GM12878 (cell line): ENCODE measurements around the gene ZSCAN9. TPM values are rescaled to one million over a fixed set of nuclear protein-coding genes. Genes with fewer than 3 reads are reported as not detected.

Source experiments
- ATAC-seq: fragments of 200-7000 bp; cut with Tn5 transposase; 3 replicates; pipeline ENCODE4 v1.9.1; 2020; ENCODE audit warnings: mild to moderate bottlenecking, moderate library complexity
- BruUV-seq: library from RNA; stranded (reverse); fragments of 400-500 nt; replicated peaks from 2 replicates; lab custom pipeline; 2021; lab: Mats Ljungman, UMichigan
- CTCF ChIA-PET: fragments of 300-600 bp; sonication (Branson Sonifier 250); formaldehyde crosslinking; extraction: SDS; loops from one replicate; lab custom pipeline; 2021; ENCODE audit warnings: inconsistent platforms; lab: Yijun Ruan, JAX
- POLR2A ChIA-PET: fragments of 350-600 bp; formaldehyde crosslinking; extraction: SDS; loops from one replicate; lab custom pipeline; 2021; ENCODE audit warnings: inconsistent platforms; lab: Charles Lee
- RAD21 ChIA-PET: fragments of 300-600 bp; sonication (Branson Sonifier 250); formaldehyde crosslinking; loops from one replicate; lab custom pipeline; 2023; ENCODE audit warnings: antibody characterized with exemption; ENCODE audit not compliant: unreplicated experiment; lab: Charles Lee
- SMC1A ChIA-PET: fragments of 300-600 bp; sonication (Branson Sonifier 250); formaldehyde crosslinking; loops from one replicate; lab custom pipeline; 2023; ENCODE audit not compliant: unreplicated experiment, uncharacterized antibody; lab: Charles Lee
- DNase-seq: peaks from one replicate; pipeline ENCODE4 v3.0.0-alpha.2; 2011; ENCODE audit warnings: low read depth, low spot score
- FAIRE-seq: peaks from 3 replicates; lab custom pipeline; 2011; peaks lifted over from hg19 to GRCh38; lab: Jason Lieb, UNC
- H2AFZ ChIP-seq: 2 replicates; pipeline ENCODE4 v1.6.0; 2011; ENCODE audit warnings: low read depth, low read length, control low read depth; ENCODE audit not compliant: control insufficient read depth
- H3K27ac ChIP-seq: 2 replicates; pipeline ENCODE4 v1.5.1; 2011; ENCODE audit warnings: control low read depth; ENCODE audit not compliant: control insufficient read depth, insufficient read depth
- H3K27me3 ChIP-seq, 2 experiments: replicated peaks in 1 of 2; 2 replicates each; pipeline versions ENCODE4 v1.6.0 to v1.6.1; 2011; ENCODE audit warnings: low read length in 1 of 2; ENCODE audit not compliant: control insufficient read depth in 2 of 2, insufficient read depth in 2 of 2
- H3K36me3 ChIP-seq, 2 experiments: 2 replicates each; pipeline ENCODE4 v1.5.1; 2011; ENCODE audit warnings: low read length in 1 of 2; ENCODE audit not compliant: control insufficient read depth in 2 of 2, insufficient read depth in 2 of 2
- H3K4me1 ChIP-seq: 2 replicates; pipeline ENCODE4 v1.6.1; 2011; ENCODE audit warnings: mild to moderate bottlenecking, low read length, moderate library complexity, mixed read lengths; ENCODE audit not compliant: control insufficient read depth, insufficient read depth
- H3K4me2 ChIP-seq: 2 replicates; pipeline ENCODE4 v1.6.0; 2011; ENCODE audit warnings: control low read depth; ENCODE audit not compliant: control insufficient read depth, insufficient read depth
- H3K4me3 ChIP-seq: fragments of 200-600 bp; sonication (generic); 2 replicates; pipeline ENCODE4 v1.5.1; 2016
- H3K79me2 ChIP-seq: 2 replicates; pipeline ENCODE4 v1.6.0; 2011; ENCODE audit warnings: low read length; ENCODE audit not compliant: control insufficient read depth, insufficient read depth
- H3K9ac ChIP-seq: 2 replicates; pipeline ENCODE4 v1.8.0; 2011; ENCODE audit warnings: low read length, control low read depth, mixed read lengths; ENCODE audit not compliant: control insufficient read depth, insufficient read depth
- H3K9me3 ChIP-seq: replicated peaks from 3 replicates; pipeline ENCODE4 v1.5.1; 2011; ENCODE audit warnings: mild to moderate bottlenecking, low read length; ENCODE audit not compliant: control insufficient read depth, insufficient read depth
- H4K20me1 ChIP-seq: 2 replicates; pipeline ENCODE4 v1.6.0; 2011; ENCODE audit not compliant: control insufficient read depth, insufficient read depth
- CBX5 ChIP-seq: sonication (generic); IDR thresholded peaks from 2 replicates; pipeline ENCODE4 v1.6.1; 2016; ENCODE audit warnings: low read depth, moderate library complexity, mild to moderate bottlenecking, inconsistent platforms
- HSF1 ChIP-seq: fragments of 150-350 bp; IDR thresholded peaks from 2 replicates; pipeline ENCODE4 v1.6.1; 2014; ENCODE audit warnings: mild to moderate bottlenecking, low read depth, low read length
- MLLT1 ChIP-seq: fragments of 450-650 bp; IDR thresholded peaks from 2 replicates; pipeline ENCODE4 v1.6.1; 2016; ENCODE audit warnings: mild to moderate bottlenecking
- POLR2A ChIP-seq: IDR thresholded peaks from 2 replicates; pipeline ENCODE4 v1.6.1; 2011; ENCODE audit warnings: low read depth, mild to moderate bottlenecking, low read length
- POLR2AphosphoS5 ChIP-seq: IDR thresholded peaks from 2 replicates; pipeline ENCODE4 v1.6.1; 2011; ENCODE audit warnings: mild to moderate bottlenecking, low read length, inconsistent platforms
- POU2F2 ChIP-seq: IDR thresholded peaks from 3 replicates; pipeline ENCODE4 v1.6.1; 2011; ENCODE audit warnings: low read depth, mild to moderate bottlenecking, low read length, borderline replicate concordance
- TAF1 ChIP-seq: IDR thresholded peaks from 2 replicates; pipeline ENCODE4 v1.6.1; 2011; ENCODE audit warnings: mild to moderate bottlenecking, low read depth, low read length, borderline replicate concordance
- WGBS: methylation state at CpG from one replicate; pipeline ENCODE4 v1.1.6; 2016; ENCODE audit warnings: low lambda C conversion rate; ENCODE audit not compliant: insufficient replicate concordance, insufficient coverage; ENCODE audit errors: missing lambda C conversion rate; 5-methylcytosine and 5-hydroxymethylcytosine counted together
- in situ Hi-C: fragments of 300-500 bp; cut with MboI; formaldehyde crosslinking; loops from 9 replicates; pipeline ENCODE4 v1.14.3; 2018; ENCODE audit warnings: mixed read lengths
- intact Hi-C: fragments of 100-400 bp; cut with micrococcal nuclease; formaldehyde crosslinking; loops from one replicate; pipeline ENCODE4 v1.14.2; 2022; ENCODE audit not compliant: unreplicated experiment
- polyA plus RNA-seq, 11 experiments: library from polyadenylated mRNA; depleted of rRNA in 4 of 11; unstranded in 6 of 11; stranded (reverse) in 5 of 11; fragments of >200 nt; fragmentation: Nextera tagmentation in 4 of 11; fragmentation: Illumina TruSeq in 1 of 11; extraction: Ambion mirVana in 4 of 11; extraction: Trizol in 1 of 11; gene quantifications; 1 replicate in 1 of 11; 2 replicates in 10 of 11; pipeline versions ENCODE4 v1.2.1 to v1.2.3, GENCODE V29; 2011 to 2016; ENCODE audit warnings: inconsistent platforms in 2 of 11, missing spikeins in 2 of 11, low read depth in 1 of 11
- total RNA-seq, 4 experiments: library from RNA; depleted of rRNA in 3 of 4; stranded (reverse); fragments of >200 nt in 3 of 4; fragmentation: Illumina TruSeq in 1 of 4; extraction: Trizol in 1 of 4; gene quantifications; 2 replicates each; pipeline versions ENCODE4 v1.2.1 to v1.2.3, GENCODE V29; 2013 to 2021
- TF ChIP-seq, protein P1 (sequence below): fragments of 450-650 bp; IDR thresholded peaks from 2 replicates; pipeline ENCODE4 v1.6.1; 2016; ENCODE audit warnings: mild to moderate bottlenecking
- TF ChIP-seq, protein P2 (sequence below): fragments of 450-650 bp; IDR thresholded peaks from 2 replicates; pipeline ENCODE4 v1.6.1; 2017; ENCODE audit warnings: antibody characterized with exemption, mild to moderate bottlenecking, moderate library complexity

The ZSCAN9 gene
- total and polyA plus RNA-seq, 10 of the 15 experiments (the other 5 are each of a cell fraction or from before 2014, with no cell fraction given), result 8.1 to 28.7 (median 17.4) TPM

DNA sequence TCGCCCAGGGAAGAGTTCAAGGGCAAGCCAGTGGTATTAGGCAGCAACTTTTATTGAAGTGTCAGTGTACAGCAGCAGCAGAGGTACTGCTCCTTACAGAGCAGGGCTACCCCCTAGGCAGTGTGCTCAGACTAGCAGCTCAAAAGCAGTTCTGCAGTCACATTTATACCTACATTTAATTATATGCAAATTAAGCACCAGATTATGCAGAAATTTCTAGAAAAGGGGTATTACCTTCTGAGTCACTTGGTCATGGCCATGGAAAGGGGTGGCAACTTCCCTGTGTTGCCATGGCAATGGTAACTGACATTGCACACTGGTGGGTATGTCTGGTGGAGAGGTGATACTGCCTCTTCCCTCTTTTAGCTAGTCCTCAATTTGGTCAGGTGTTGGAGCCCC is 29.0 kb downstream of the ZSCAN9 start:
- FAIRE-seq, result no peak
- intact Hi-C loops, result no loop called here
- H4K20me1 ChIP-seq, result no peaks in the 10 kb centered on the region
- H3K4me3 ChIP-seq, result no peak overlapping the region
- H3K9ac ChIP-seq, result no peak overlapping the region
- ChIA-PET CTCF (interaction anchor here (1.3 to 2.0 kb wide), 2 partner anchors 13 to 35 kb away, joined by 3 to 14 read pairs; partner anchors contain the start of gene ZSCAN26), SMC1A (interaction anchor here (2.2 to 2.9 kb wide), 3 partner anchors 12 to 112 kb away, joined by 4 to 30 read pairs (median 13); partner anchors contain the start of genes ZKSCAN8 and ZSCAN26), POLR2A (interaction anchor here (1.0 to 1.5 kb wide), 2 partner anchors 10 to 118 kb away, joined by 3 read pairs; no protein-coding TSS in a partner anchor), RAD21 (no interaction called here)
- H3K9me3 ChIP-seq, result peaks cover 1% of the 10 kb centered on the region; the same call in 2 of the 3 replicates
- H3K79me2 ChIP-seq, result peaks cover 14% of the 10 kb centered on the region
- no peaks in the 10 kb centered on the region for H3K4me1 ChIP-seq
- H3K4me2 ChIP-seq, result no peak overlapping the region
- no peaks in the 10 kb centered on the region for H3K36me3 ChIP-seq
- in situ Hi-C loops, result no loop called here
- peak; percentile 9; the same call in 1 of the 3 replicates for ATAC-seq
- TF ChIP-seq HSF1, result 0 out of 2 replicates have a peak, but pooled peaks have one; percentile 28
- TF ChIP-seq POU2F2, result peak; percentile 43; the same call in 1 of the 3 replicates
- TF ChIP-seq CBX5, result no peak
- TF ChIP-seq, protein P1, sequence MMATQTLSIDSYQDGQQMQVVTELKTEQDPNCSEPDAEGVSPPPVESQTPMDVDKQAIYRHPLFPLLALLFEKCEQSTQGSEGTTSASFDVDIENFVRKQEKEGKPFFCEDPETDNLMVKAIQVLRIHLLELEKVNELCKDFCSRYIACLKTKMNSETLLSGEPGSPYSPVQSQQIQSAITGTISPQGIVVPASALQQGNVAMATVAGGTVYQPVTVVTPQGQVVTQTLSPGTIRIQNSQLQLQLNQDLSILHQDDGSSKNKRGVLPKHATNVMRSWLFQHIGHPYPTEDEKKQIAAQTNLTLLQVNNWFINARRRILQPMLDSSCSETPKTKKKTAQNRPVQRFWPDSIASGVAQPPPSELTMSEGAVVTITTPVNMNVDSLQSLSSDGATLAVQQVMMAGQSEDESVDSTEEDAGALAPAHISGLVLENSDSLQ, result peak; percentile 69
- TF ChIP-seq POLR2AphosphoS5, result peak; percentile 64; the same call in 1 of the 2 replicates
- TF ChIP-seq, protein P2, sequence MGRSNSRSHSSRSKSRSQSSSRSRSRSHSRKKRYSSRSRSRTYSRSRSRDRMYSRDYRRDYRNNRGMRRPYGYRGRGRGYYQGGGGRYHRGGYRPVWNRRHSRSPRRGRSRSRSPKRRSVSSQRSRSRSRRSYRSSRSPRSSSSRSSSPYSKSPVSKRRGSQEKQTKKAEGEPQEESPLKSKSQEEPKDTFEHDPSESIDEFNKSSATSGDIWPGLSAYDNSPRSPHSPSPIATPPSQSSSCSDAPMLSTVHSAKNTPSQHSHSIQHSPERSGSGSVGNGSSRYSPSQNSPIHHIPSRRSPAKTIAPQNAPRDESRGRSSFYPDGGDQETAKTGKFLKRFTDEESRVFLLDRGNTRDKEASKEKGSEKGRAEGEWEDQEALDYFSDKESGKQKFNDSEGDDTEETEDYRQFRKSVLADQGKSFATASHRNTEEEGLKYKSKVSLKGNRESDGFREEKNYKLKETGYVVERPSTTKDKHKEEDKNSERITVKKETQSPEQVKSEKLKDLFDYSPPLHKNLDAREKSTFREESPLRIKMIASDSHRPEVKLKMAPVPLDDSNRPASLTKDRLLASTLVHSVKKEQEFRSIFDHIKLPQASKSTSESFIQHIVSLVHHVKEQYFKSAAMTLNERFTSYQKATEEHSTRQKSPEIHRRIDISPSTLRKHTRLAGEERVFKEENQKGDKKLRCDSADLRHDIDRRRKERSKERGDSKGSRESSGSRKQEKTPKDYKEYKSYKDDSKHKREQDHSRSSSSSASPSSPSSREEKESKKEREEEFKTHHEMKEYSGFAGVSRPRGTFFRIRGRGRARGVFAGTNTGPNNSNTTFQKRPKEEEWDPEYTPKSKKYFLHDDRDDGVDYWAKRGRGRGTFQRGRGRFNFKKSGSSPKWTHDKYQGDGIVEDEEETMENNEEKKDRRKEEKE, result no peak
- TF ChIP-seq POLR2A, result peak; percentile 65
- TF ChIP-seq TAF1, result 0 out of 2 replicates have a peak, but pooled peaks have one; percentile 21
- no peak for TF ChIP-seq MLLT1
- DNase-seq, result no peak
- no peaks in the 10 kb centered on the region for H3K27me3 ChIP-seq
- no TSS peak for BruUV-seq
- no peak overlapping the region for H2AFZ ChIP-seq
- no peak overlapping the region for H3K27ac ChIP-seq
- 100% methylated on average over 1 of the region's 1 CpG for WGBS
